DOHH2 (cell line): ENCODE data around the gene GGT6.

Experiments
- EZH2phosphoT487 ChIP-seq: fragments of 200-600 bp; sonication (generic); IDR thresholded peaks from 2 replicates; pipeline ENCODE4 v1.6.1; 2017; ENCODE audit warnings: borderline replicate concordance, mild to moderate bottlenecking, antibody characterized with exemption, low read length, moderate library complexity, mixed read lengths
- TF ChIP-seq, protein P1 (sequence below): fragments of 200-600 bp; sonication (generic); IDR thresholded peaks from one replicate; pipeline ENCODE4 v1.5.1; 2014; ENCODE audit warnings: antibody characterized with exemption, mild to moderate bottlenecking, low read depth, low read length; ENCODE audit not compliant: poor library complexity, severe bottlenecking

DNA sequence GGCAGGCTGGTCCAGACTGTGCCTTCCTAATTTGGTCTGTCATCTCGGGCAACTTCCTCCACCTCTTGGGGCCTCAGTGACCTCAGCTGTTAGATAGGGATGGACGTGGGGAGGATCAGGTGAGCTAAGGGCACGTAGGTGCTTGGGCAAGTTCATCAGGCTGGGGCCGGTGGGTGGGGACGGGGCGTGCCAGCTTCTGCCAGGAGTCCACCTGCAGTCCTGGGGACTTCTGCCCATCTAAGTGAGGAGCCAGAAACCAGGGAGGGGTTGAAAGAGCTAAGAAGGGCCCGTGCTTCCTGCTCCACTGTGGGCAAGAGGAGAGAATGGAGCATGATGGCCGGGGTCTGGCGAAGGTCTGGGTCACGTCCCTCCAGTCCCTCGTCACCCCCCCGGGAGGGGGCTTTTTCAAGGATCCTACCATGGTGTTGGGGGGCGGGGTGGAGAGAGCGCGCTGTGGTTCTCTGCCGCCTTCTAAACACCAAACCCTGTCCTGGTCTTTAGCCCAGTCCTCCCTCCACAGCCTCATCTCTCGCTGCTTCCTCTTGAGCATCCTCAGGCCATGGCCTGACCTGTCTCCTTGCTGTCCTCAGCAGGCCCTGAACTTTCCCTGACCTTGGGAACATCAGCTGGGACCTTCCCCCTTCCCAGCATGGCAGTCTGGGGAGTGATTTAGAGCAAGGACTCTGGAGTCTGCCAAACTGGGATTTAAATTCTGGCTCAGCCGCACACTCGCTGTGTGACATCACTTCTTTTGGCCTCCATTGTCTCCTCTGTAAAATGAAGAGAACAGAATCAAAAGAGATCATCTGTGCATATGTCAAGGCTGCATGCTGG, 40.1 kb downstream of the GGT6 start:
- TF ChIP-seq, protein P1, sequence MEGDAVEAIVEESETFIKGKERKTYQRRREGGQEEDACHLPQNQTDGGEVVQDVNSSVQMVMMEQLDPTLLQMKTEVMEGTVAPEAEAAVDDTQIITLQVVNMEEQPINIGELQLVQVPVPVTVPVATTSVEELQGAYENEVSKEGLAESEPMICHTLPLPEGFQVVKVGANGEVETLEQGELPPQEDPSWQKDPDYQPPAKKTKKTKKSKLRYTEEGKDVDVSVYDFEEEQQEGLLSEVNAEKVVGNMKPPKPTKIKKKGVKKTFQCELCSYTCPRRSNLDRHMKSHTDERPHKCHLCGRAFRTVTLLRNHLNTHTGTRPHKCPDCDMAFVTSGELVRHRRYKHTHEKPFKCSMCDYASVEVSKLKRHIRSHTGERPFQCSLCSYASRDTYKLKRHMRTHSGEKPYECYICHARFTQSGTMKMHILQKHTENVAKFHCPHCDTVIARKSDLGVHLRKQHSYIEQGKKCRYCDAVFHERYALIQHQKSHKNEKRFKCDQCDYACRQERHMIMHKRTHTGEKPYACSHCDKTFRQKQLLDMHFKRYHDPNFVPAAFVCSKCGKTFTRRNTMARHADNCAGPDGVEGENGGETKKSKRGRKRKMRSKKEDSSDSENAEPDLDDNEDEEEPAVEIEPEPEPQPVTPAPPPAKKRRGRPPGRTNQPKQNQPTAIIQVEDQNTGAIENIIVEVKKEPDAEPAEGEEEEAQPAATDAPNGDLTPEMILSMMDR = no peak
- TF ChIP-seq EZH2phosphoT487 = no peak
